ENCODE data around the gene DHCR24. TPM values are rescaled to one million over a fixed set of nuclear protein-coding genes. Genes with fewer than 3 reads are reported as not detected.

The DHCR24 gene
- total RNA-seq, 1 donor from 2014 or later: 130 TPM

- intact Hi-C loops (cut with micrococcal nuclease): no loop called here
These were observed 19.9 kb downstream of the DHCR24 start for GRCh38 chr1:54866801-54867716.

GRCh38 chr1:54865238-54866073 is 21.5 kb downstream of the DHCR24 start:
- intact Hi-C loops (cut with micrococcal nuclease): no loop called here

- intact Hi-C loops (cut with micrococcal nuclease): no loop called here
These were observed 22.4 kb downstream of the DHCR24 start for GRCh38 chr1:54864460-54865208.

GRCh38 chr1:54863267-54863665 is 23.7 kb downstream of the DHCR24 start:
- intact Hi-C loops (cut with micrococcal nuclease): no loop called here

- intact Hi-C loops (cut with micrococcal nuclease): no loop called here
These were observed 25.8 kb downstream of the DHCR24 start for GRCh38 chr1:54861070-54861761.

GRCh38 chr1:54859700-54860391 is 27.1 kb downstream of the DHCR24 start:
- intact Hi-C loops (cut with micrococcal nuclease): no loop called here

GRCh38 chr1:54857746-54858561 is 29.0 kb downstream of the DHCR24 start:
- intact Hi-C loops (cut with micrococcal nuclease): no loop called here

- intact Hi-C loops (cut with micrococcal nuclease): no loop called here
These were observed 29.9 kb downstream of the DHCR24 start for GRCh38 chr1:54857141-54857540.

- intact Hi-C loops (cut with micrococcal nuclease): no loop called here
These were observed 32.5 kb downstream of the DHCR24 start for GRCh38 chr1:54854381-54855020.

- intact Hi-C loops (cut with micrococcal nuclease): no loop called here
These were observed 33.1 kb downstream of the DHCR24 start for GRCh38 chr1:54853793-54854370.

- intact Hi-C loops (cut with micrococcal nuclease): no loop called here
These were observed 33.8 kb downstream of the DHCR24 start for GRCh38 chr1:54853096-54853792.

- intact Hi-C loops (cut with micrococcal nuclease): no loop called here
These were observed 35.0 kb downstream of the DHCR24 start for GRCh38 chr1:54851936-54852524.

- intact Hi-C loops (cut with micrococcal nuclease): no loop called here
These were observed 35.6 kb downstream of the DHCR24 start for GRCh38 chr1:54851406-54851805.

GRCh38 chr1:54850737-54851136 is 36.3 kb downstream of the DHCR24 start:
- intact Hi-C loops (cut with micrococcal nuclease): no loop called here

- intact Hi-C loops (cut with micrococcal nuclease): no loop called here
These were observed 36.8 kb downstream of the DHCR24 start for GRCh38 chr1:54850069-54850730.

GRCh38 chr1:54849219-54850068 is 37.6 kb downstream of the DHCR24 start:
- intact Hi-C loops (cut with micrococcal nuclease): no loop called here

Measured in T-helper 1 cell treated with Interleukin-12 subunit alpha and Interleukin-12 subunit beta and Interleukin-4 antibody, amounts not matched to agents 30 ng/mL and 1 ng/mL, for 36 hours (primary cell).